ENCODE data around the gene DEXI. TPM values are rescaled to one million over a fixed set of nuclear protein-coding genes. Genes with fewer than 3 reads are reported as not detected.
A peak's percentile ranks its signal among the peaks of the same experiment; 100 is the strongest.
"Not testable (repeated sequence)": the region's sequence is repeated elsewhere in the genome, so short reads cannot be mapped to it uniquely, and the experiment has no call there.

The DEXI gene
- total RNA-seq, 1 donor from 2014 or later, result 38.4 TPM

- DNase-seq (ENCODE audit: low read depth, low spot score), result no peak
Measured at GRCh38 chr16:10927497-10928112, 14.7 kb downstream of the DEXI start.

GRCh38 chr16:10926867-10927266 is 15.4 kb downstream of the DEXI start:
- no peak for DNase-seq (ENCODE audit: low read depth, low spot score)

DNA sequence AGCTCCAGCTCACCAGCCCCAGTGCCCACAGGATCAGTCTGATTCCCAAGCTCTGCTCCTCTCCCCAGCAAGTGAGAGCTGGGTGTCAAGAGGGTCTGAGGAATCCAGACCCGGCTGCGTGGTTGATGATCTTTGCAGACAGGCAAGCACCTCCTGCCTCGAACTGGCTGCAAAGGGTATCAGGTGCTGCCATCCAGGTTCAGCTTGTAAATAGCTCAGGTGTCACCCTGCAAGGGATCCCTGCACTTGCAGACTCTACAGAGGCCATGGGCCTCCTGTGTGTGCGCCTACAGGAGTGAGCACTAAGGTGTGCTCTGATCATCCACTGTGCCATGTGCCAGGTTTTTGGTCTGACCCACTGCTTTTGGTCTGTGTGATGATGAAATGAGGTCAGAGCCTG is 16.2 kb downstream of the DEXI start:
- no peak for DNase-seq (ENCODE audit: low read depth, low spot score)

DNA sequence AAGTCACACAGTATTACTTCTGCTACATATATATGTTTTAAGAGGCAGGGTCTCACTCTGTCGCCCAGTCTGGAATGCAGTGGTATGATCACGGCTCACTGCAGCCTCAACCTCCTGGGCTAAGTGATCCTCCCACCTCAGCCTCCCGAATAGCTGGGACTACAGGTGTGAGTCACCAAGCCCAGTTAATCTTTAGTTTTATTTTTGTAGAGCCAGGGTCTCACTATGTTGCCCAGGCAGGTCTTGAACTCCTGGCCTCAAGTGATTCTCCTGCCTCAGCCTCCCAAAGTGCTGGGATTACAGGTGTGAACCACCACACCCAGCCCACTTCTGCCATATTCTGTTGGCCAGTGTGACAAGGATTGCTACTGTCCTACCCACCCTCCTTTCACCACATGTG is 17.0 kb downstream of the DEXI start:
- DNase-seq (ENCODE audit: low read depth, low spot score), result not testable (repeated sequence)

GRCh38 chr16:10923650-10924214 is 18.5 kb downstream of the DEXI start:
- DNase-seq (ENCODE audit: low read depth, low spot score), result no peak

GRCh38 chr16:10923146-10923649 is 19.1 kb downstream of the DEXI start:
- no peak for DNase-seq (ENCODE audit: low read depth, low spot score)

GRCh38 chr16:10922328-10923145 is 19.7 kb downstream of the DEXI start:
- no peak for DNase-seq (ENCODE audit: low read depth, low spot score)

GRCh38 chr16:10921536-10922327 is 20.5 kb downstream of the DEXI start:
- no peak for DNase-seq (ENCODE audit: low read depth, low spot score)

GRCh38 chr16:10920726-10921427 is 21.4 kb downstream of the DEXI start:
- no peak for DNase-seq (ENCODE audit: low read depth, low spot score)

GRCh38 chr16:10919003-10919351 is 23.3 kb downstream of the DEXI start:
- no peak for DNase-seq (ENCODE audit: low read depth, low spot score)

GRCh38 chr16:10918294-10919002 is 23.8 kb downstream of the DEXI start:
- DNase-seq (ENCODE audit: low read depth, low spot score), result peak; percentile 81

- no peak for DNase-seq (ENCODE audit: low read depth, low spot score)
Measured at GRCh38 chr16:10916534-10916933, 25.7 kb downstream of the DEXI start.

DNA sequence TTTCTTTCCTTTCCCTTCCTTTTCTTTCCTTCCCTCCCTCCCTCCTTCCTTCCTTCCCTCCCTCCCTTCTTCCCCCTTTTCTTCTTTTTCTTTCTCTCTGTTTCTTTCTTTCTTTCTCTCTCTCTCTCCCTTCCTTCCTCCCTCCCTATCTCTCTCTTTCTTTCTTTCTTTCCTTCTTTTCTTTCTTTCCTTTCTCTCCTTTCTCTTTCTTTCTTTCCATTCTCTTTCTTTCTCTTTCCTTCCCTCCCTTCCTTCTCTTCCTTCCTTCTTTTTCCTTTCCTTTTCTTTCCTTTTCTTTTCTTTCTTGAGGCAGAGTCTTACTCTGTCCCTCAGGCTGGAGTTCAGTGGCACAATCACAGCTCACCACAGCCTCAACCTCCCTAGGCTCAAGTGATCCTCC is 31.0 kb downstream of the DEXI start:
- no peak for DNase-seq (ENCODE audit: low read depth, low spot score)

GRCh38 chr16:10907757-10908045 is 34.6 kb downstream of the DEXI start:
- DNase-seq (ENCODE audit: low read depth, low spot score), result no peak

- DNase-seq (ENCODE audit: low read depth, low spot score), result no peak
Measured at GRCh38 chr16:10906914-10907756, 35.1 kb downstream of the DEXI start.

DNA sequence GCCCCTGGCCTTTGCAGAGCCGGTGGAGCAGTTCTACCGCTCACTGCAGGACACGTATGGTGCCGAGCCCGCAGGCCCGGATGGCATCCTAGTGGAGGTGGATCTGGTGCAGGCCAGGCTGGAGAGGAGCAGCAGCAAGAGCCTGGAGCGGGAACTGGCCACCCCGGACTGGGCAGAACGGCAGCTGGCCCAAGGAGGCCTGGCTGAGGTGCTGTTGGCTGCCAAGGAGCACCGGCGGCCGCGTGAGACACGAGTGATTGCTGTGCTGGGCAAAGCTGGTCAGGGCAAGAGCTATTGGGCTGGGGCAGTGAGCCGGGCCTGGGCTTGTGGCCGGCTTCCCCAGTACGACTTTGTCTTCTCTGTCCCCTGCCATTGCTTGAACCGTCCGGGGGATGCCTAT is 35.8 kb downstream of the DEXI start:
- no peak for DNase-seq (ENCODE audit: low read depth, low spot score)

GRCh38 chr16:10902999-10903398 is 39.3 kb downstream of the DEXI start:
- no peak for DNase-seq (ENCODE audit: low read depth, low spot score)

GRCh38 chr16:10897134-10897533 is 45.1 kb downstream of the DEXI start:
- DNase-seq (ENCODE audit: low read depth, low spot score), result no peak

GRCh38 chr16:10896723-10897122 is 45.5 kb downstream of the DEXI start:
- no peak for DNase-seq (ENCODE audit: low read depth, low spot score)

GRCh38 chr16:10896165-10896564 is 46.1 kb downstream of the DEXI start:
- DNase-seq (ENCODE audit: low read depth, low spot score), result no peak

Measured in pulmonary artery endothelial cell (primary cell).